Upper lobe of left lung (tissue), 6 donors: Measurements from ENCODE around the gene CPNE5. TPM values are rescaled to one million over a fixed set of nuclear protein-coding genes. Genes with fewer than 3 reads are reported as not detected.

ENCODE experiments used
- ATAC-seq, 2 donors: fragments of 200-7000 bp; cut with Tn5 transposase; one replicate each; pipeline ENCODE4 v1.9.1; 2022; ENCODE audit warnings: mild to moderate bottlenecking in 2 of 2, moderate library complexity in 2 of 2; ENCODE audit not compliant: low FRiP score in 2 of 2
- DNase-seq, 2 donors: peaks; one replicate each; pipeline ENCODE4 v3.0.0-alpha.2; 2019 to 2020
- H3K27ac ChIP-seq, 4 donors: fragments of 200-600 bp; sonication (generic); one replicate each; pipeline ENCODE4 v1.5.1; 2016 to 2019
- H3K27me3 ChIP-seq, 4 donors: fragments of 200-600 bp; sonication (generic); one replicate each; pipeline ENCODE4 v1.5.1; 2017 to 2019
- H3K36me3 ChIP-seq, 4 donors: fragments of 200-600 bp; sonication (generic); one replicate each; pipeline ENCODE4 v1.5.1; 2016 to 2019
- H3K4me1 ChIP-seq, 4 donors: fragments of 200-600 bp; sonication (generic); one replicate each; pipeline ENCODE4 v1.5.1; 2018 to 2019
- H3K4me3 ChIP-seq, 4 donors: fragments of 200-600 bp; sonication (generic); one replicate each; pipeline ENCODE4 v1.5.1; 2017 to 2019; ENCODE audit warnings: mild to moderate bottlenecking in 2 of 4, moderate library complexity in 1 of 4
- H3K9me3 ChIP-seq, 4 donors: fragments of 200-600 bp; sonication (generic); one replicate each; pipeline ENCODE4 v1.5.1; 2018 to 2019
- EP300 ChIP-seq, 4 donors: sonication (generic); formaldehyde crosslinking; IDR thresholded peaks; one replicate each; pipeline ENCODE4 v1.5.1; 2017; ENCODE audit warnings: antibody characterized with exemption in 4 of 4, control low read depth in 2 of 4
- POLR2A ChIP-seq, 4 donors: fragments of 450-650 bp; IDR thresholded peaks; one replicate each; pipeline ENCODE4 v1.5.1; 2016 to 2017; ENCODE audit warnings: antibody characterized with exemption in 4 of 4, mild to moderate bottlenecking in 2 of 4
- POLR2AphosphoS5 ChIP-seq, 2 donors: sonication (generic); formaldehyde crosslinking; IDR thresholded peaks; one replicate each; pipeline ENCODE4 v1.5.1; 2017; ENCODE audit warnings: antibody characterized with exemption in 2 of 2
- WGBS, 2 donors: methylation state at CpG; one replicate each; pipeline ENCODE4 v1.1.5; 2017 to 2018; 5-methylcytosine and 5-hydroxymethylcytosine counted together
- total RNA-seq, 6 donors: library from RNA; depleted of rRNA in 4 of 6; stranded (reverse); fragments of >200 nt in 4 of 6; gene quantifications; one replicate each; pipeline versions ENCODE4 v1.1.0 to v1.2.1, GENCODE V29; 2016 to 2021
- TF ChIP-seq, protein P1 (sequence below), 6 experiments: fragments of 450-650 bp in 4 of 6; fragments of 200-600 bp in 2 of 6; sonication (generic) in 2 of 6; IDR thresholded peaks; one replicate each; pipeline ENCODE4 v1.5.1; 2016 to 2019; ENCODE audit warnings: antibody characterized with exemption in 6 of 6
- donor health status: DM: no; HTN: no; CAD: no; lungs with moderate emphysema.
- donor health status: DM: no; HTN: yes; CAD: no; lungs with severe emphysema.

The CPNE5 gene
- total RNA-seq, 6 donors from 2014 or later: 0.89 to 5.4 (median 2.5) TPM

- Histone ChIP-seq H3K4me1 (no peaks in the 10 kb centered on the region), H3K4me3 (no peak overlapping the region), H3K27ac (no peak overlapping the region), H3K27me3 (no peaks in the 10 kb centered on the region), H3K36me3 (no peaks in the 10 kb centered on the region), H3K9me3 (peaks cover 0 to 4% (median under 1%) of the 10 kb centered on the region in 4 donors)
- WGBS, 2 donors: 88 to 97% methylated on average over 12 of the region's 12 CpGs
- TF ChIP-seq POLR2AphosphoS5 (IDR thresholded peaks at IDR 0.05) (no peak), POLR2A (IDR thresholded peaks at IDR 0.05) (no peak), EP300 (IDR thresholded peaks at IDR 0.05) (no peak)
- TF ChIP-seq, protein P1, sequence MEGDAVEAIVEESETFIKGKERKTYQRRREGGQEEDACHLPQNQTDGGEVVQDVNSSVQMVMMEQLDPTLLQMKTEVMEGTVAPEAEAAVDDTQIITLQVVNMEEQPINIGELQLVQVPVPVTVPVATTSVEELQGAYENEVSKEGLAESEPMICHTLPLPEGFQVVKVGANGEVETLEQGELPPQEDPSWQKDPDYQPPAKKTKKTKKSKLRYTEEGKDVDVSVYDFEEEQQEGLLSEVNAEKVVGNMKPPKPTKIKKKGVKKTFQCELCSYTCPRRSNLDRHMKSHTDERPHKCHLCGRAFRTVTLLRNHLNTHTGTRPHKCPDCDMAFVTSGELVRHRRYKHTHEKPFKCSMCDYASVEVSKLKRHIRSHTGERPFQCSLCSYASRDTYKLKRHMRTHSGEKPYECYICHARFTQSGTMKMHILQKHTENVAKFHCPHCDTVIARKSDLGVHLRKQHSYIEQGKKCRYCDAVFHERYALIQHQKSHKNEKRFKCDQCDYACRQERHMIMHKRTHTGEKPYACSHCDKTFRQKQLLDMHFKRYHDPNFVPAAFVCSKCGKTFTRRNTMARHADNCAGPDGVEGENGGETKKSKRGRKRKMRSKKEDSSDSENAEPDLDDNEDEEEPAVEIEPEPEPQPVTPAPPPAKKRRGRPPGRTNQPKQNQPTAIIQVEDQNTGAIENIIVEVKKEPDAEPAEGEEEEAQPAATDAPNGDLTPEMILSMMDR (IDR thresholded peaks at IDR 0.05): no peak
- DNase-seq: no peak
- ATAC-seq: no peak
Observed at GRCh38 chr6:36745283-36745682, 94.0 kb downstream of the CPNE5 start.

GRCh38 chr6:36744304-36744673 lies 95.0 kb downstream of the CPNE5 start:
- Histone ChIP-seq H3K4me3 (no peak overlapping the region), H3K9me3 (peaks cover 0 to 4% (median 0%) of the 10 kb centered on the region in 4 donors), H3K36me3 (no peaks in the 10 kb centered on the region), H3K4me1 (no peaks in the 10 kb centered on the region), H3K27ac (no peak overlapping the region), H3K27me3 (no peaks in the 10 kb centered on the region)
- WGBS, 2 donors: 48 to 58% methylated on average over 2 of the region's 2 CpGs
- ATAC-seq (no peak), DNase-seq (no peak)
- TF ChIP-seq, protein P1 (IDR thresholded peaks at IDR 0.05): no peak
- TF ChIP-seq EP300 (IDR thresholded peaks at IDR 0.05): no peak
- TF ChIP-seq POLR2AphosphoS5 (IDR thresholded peaks at IDR 0.05): no peak
- no peak for TF ChIP-seq POLR2A (IDR thresholded peaks at IDR 0.05)

- Histone ChIP-seq H3K4me1 (no peaks in the 10 kb centered on the region), H3K9me3 (peaks cover 0 to 2% (median 0%) of the 10 kb centered on the region in 4 donors), H3K27me3 (no peaks in the 10 kb centered on the region), H3K36me3 (no peaks in the 10 kb centered on the region), H3K27ac (no peak overlapping the region), H3K4me3 (no peak overlapping the region)
- DNase-seq (no peak), ATAC-seq (no peak)
- 61 to 80% methylated on average over 13 to 17 of the region's 24 CpGs for WGBS, 2 donors
- TF ChIP-seq EP300 (IDR thresholded peaks at IDR 0.05) (no peak), POLR2AphosphoS5 (IDR thresholded peaks at IDR 0.05) (no peak), POLR2A (IDR thresholded peaks at IDR 0.05) (no peak)
- TF ChIP-seq, protein P1 (IDR thresholded peaks at IDR 0.05): no peak
Observed at GRCh38 chr6:36743538-36744303, 95.5 kb downstream of the CPNE5 start.

GRCh38 chr6:36743032-36743431 lies 96.2 kb downstream of the CPNE5 start:
- Histone ChIP-seq H3K4me1 (no peaks in the 10 kb centered on the region), H3K36me3 (no peaks in the 10 kb centered on the region), H3K27me3 (no peaks in the 10 kb centered on the region), H3K4me3 (no peak overlapping the region), H3K9me3 (no peaks in the 10 kb centered on the region), H3K27ac (no peak overlapping the region)
- WGBS, 2 donors: 88% methylated on average over 5 of the region's 5 CpGs
- DNase-seq (no peak), ATAC-seq (no peak)
- TF ChIP-seq POLR2AphosphoS5 (IDR thresholded peaks at IDR 0.05) (no peak), EP300 (IDR thresholded peaks at IDR 0.05) (no peak), POLR2A (IDR thresholded peaks at IDR 0.05) (no peak)
- TF ChIP-seq, protein P1 (IDR thresholded peaks at IDR 0.05): no peak

- Histone ChIP-seq H3K9me3 (no peaks in the 10 kb centered on the region), H3K27me3 (no peaks in the 10 kb centered on the region), H3K27ac (no peak overlapping the region), H3K4me3 (no peak overlapping the region), H3K36me3 (no peaks in the 10 kb centered on the region), H3K4me1 (no peaks in the 10 kb centered on the region)
- no peak for ATAC-seq
- 94% methylated on average over 19 of the region's 19 CpGs; no CpG with 5 or more reads in 1 of the 2 donors for WGBS, 2 donors
- peak in 1 of 2 donors; percentile 80 for DNase-seq
- TF ChIP-seq EP300 (IDR thresholded peaks at IDR 0.05) (no peak), POLR2AphosphoS5 (IDR thresholded peaks at IDR 0.05) (no peak), POLR2A (IDR thresholded peaks at IDR 0.05) (no peak)
- TF ChIP-seq, protein P1 (IDR thresholded peaks at IDR 0.05): no peak
Observed at GRCh38 chr6:36742146-36742545, 97.1 kb downstream of the CPNE5 start.
